PC-3 (cell line): ENCODE measurements around the gene ARAF. TPM values are rescaled to one million over a fixed set of nuclear protein-coding genes. Genes with fewer than 3 reads are reported as not detected.

Experiments used
- ATAC-seq: fragments of 200-7000 bp; cut with Tn5 transposase; 2 replicates; pipeline ENCODE4 v1.9.1; 2020; ENCODE audit warnings: mild to moderate bottlenecking, moderate library complexity
- BruUV-seq: library from RNA; stranded (reverse); fragments of 400-500 nt; replicated peaks from 2 replicates; lab custom pipeline; 2021; lab: Mats Ljungman, UMichigan
- CTCF ChIA-PET: fragments of 300-600 bp; sonication (Branson Sonifier 250); formaldehyde crosslinking; loops from one replicate; lab custom pipeline; 2022; ENCODE audit warnings: antibody characterized with exemption; lab: Charles Lee
- POLR2A ChIA-PET: fragments of 300-600 bp; sonication (Branson Sonifier 250); formaldehyde crosslinking; loops from one replicate; lab custom pipeline; 2022; ENCODE audit warnings: antibody characterized with exemption; ENCODE audit not compliant: unreplicated experiment; lab: Charles Lee
- DNase-seq: peaks from one replicate; pipeline ENCODE4 v3.0.0-alpha.2; 2015
- H2AFZ ChIP-seq: fragments of 300-600 bp; sonication (generic); 2 replicates; pipeline ENCODE4 v1.6.0; 2016; ENCODE audit warnings: antibody characterized with exemption, low read length
- H3F3A ChIP-seq: fragments of 300-600 bp; sonication (generic); one replicate; pipeline ENCODE4 v1.6.0; 2017; ENCODE audit warnings: antibody characterized with exemption, low read length, control low read depth, mild to moderate bottlenecking; ENCODE audit not compliant: unreplicated experiment
- H3K27ac ChIP-seq: fragments of 300-600 bp; sonication (generic); 2 replicates; pipeline ENCODE4 v1.5.1; 2016; ENCODE audit warnings: mild to moderate bottlenecking, low read length
- H3K27me3 ChIP-seq: fragments of 300-600 bp; sonication (generic); 2 replicates; pipeline ENCODE4 v1.6.1; 2016; ENCODE audit warnings: low read length, mixed read lengths
- H3K36me3 ChIP-seq: fragments of 300-600 bp; sonication (generic); 2 replicates; pipeline ENCODE4 v1.6.1; 2016; ENCODE audit warnings: low read depth, mixed run types, low read length, mixed read lengths
- H3K4me1 ChIP-seq: fragments of 300-600 bp; sonication (generic); 2 replicates; pipeline ENCODE4 v1.5.1; 2016; ENCODE audit warnings: low read length; ENCODE audit not compliant: insufficient read depth
- H3K4me2 ChIP-seq: fragments of 300-600 bp; sonication (generic); 2 replicates; pipeline ENCODE4 v1.6.0; 2016; ENCODE audit warnings: low read length
- H3K4me3 ChIP-seq: fragments of 300-600 bp; sonication (generic); 2 replicates; pipeline ENCODE4 v1.5.1; 2016; ENCODE audit warnings: mild to moderate bottlenecking, low read length, mixed read lengths
- H3K79me2 ChIP-seq: fragments of 300-600 bp; sonication (generic); 2 replicates; pipeline ENCODE4 v1.6.1; 2017; ENCODE audit warnings: low read length, mixed read lengths
- H3K9ac ChIP-seq: fragments of 300-600 bp; sonication (generic); 2 replicates; pipeline ENCODE4 v1.6.0; 2016; ENCODE audit warnings: mild to moderate bottlenecking, low read length
- H3K9me2 ChIP-seq: fragments of 300-600 bp; sonication (generic); replicated peaks from 2 replicates; pipeline ENCODE4 v1.6.1; 2016; ENCODE audit warnings: mixed run types, low read length, mixed read lengths
- H3K9me3 ChIP-seq: fragments of 300-600 bp; sonication (generic); 2 replicates; pipeline ENCODE4 v1.6.1; 2016; ENCODE audit warnings: low read length, mixed read lengths
- H4K20me1 ChIP-seq: fragments of 300-600 bp; sonication (generic); 2 replicates; pipeline ENCODE4 v1.6.1; 2016; ENCODE audit warnings: low read length, mixed read lengths
- CTCF ChIP-seq: fragments of 300-600 bp; sonication (generic); conservative IDR thresholded peaks from 2 replicates; pipeline ENCODE4 v1.5.1; 2017; ENCODE audit warnings: antibody characterized with exemption, low read depth, mild to moderate bottlenecking, low read length
- EZH2 ChIP-seq: fragments of 300-600 bp; sonication (generic); IDR thresholded peaks from one replicate; pipeline ENCODE4 v1.6.1; 2017; ENCODE audit warnings: antibody characterized with exemption, mild to moderate bottlenecking, low read length; ENCODE audit not compliant: unreplicated experiment
- EZH2phosphoT487 ChIP-seq: fragments of 300-600 bp; sonication (generic); IDR thresholded peaks from 2 replicates; pipeline ENCODE4 v1.6.1; 2018; ENCODE audit warnings: mild to moderate bottlenecking, antibody characterized with exemption, low read length, borderline replicate concordance
- intact Hi-C: fragments of 100-400 bp; cut with micrococcal nuclease; formaldehyde crosslinking; loops from 2 replicates; pipeline ENCODE4 v1.9.0; 2023
- total RNA-seq: library from RNA; depleted of rRNA; stranded (reverse); fragments of >200 nt; gene quantifications from 2 replicates; pipeline ENCODE4 v1.2.3, GENCODE V29; 2014

ARAF gene
- total RNA-seq, 1 experiment from 2014 or later = 52.6 TPM

- POLR2A ChIA-PET = interaction anchor here (0.8 kb wide), 1 partner anchor 13 kb away, joined by 3 read pairs; no protein-coding TSS in a partner anchor
- Histone ChIP-seq H3F3A (peaks cover 5% of the 10 kb centered on the region), H3K79me2 (no peaks in the 10 kb centered on the region), H3K27ac (peak overlapping the region; percentile 64), H3K9me3 (no peaks in the 10 kb centered on the region), H3K4me1 (peaks cover 41% of the 10 kb centered on the region), H3K36me3 (no peaks in the 10 kb centered on the region), H3K4me3 (no peak overlapping the region), H3K27me3 (no peaks in the 10 kb centered on the region), H4K20me1 (no peaks in the 10 kb centered on the region), H3K9me2 (no peaks in the 10 kb centered on the region), H3K4me2 (peak overlapping the region; percentile 32), H2AFZ (no peak overlapping the region), H3K9ac (peak overlapping the region; percentile 31; the same call in 1 of the 2 replicates)
- ATAC-seq = peak; percentile 18; the same call in 1 of the 2 replicates
- no TSS peak for BruUV-seq
- TF ChIP-seq CTCF (no peak), EZH2 (no peak), EZH2phosphoT487 (no peak)
- intact Hi-C loops = no loop called here
- CTCF ChIA-PET = no interaction called here
- peak; percentile 67 for DNase-seq
Measured at GRCh38 chrX:47514533-47515235, 46.3 kb upstream of the ARAF start.

GRCh38 chrX:47515941-47516665 lies 44.9 kb upstream of the ARAF start:
- ChIA-PET CTCF (no interaction called here), POLR2A (no interaction called here)
- no peaks in the 10 kb centered on the region for H3K36me3 ChIP-seq
- H3K27me3 ChIP-seq = no peaks in the 10 kb centered on the region
- H2AFZ ChIP-seq = no peak overlapping the region
- H4K20me1 ChIP-seq = no peaks in the 10 kb centered on the region
- peak; percentile 76 for ATAC-seq
- peaks cover 41% of the 10 kb centered on the region for H3K4me1 ChIP-seq
- no peaks in the 10 kb centered on the region for H3K79me2 ChIP-seq
- no TSS peak for BruUV-seq
- no peak overlapping the region for H3K9ac ChIP-seq
- H3K9me3 ChIP-seq = no peaks in the 10 kb centered on the region
- peaks cover 5% of the 10 kb centered on the region for H3F3A ChIP-seq
- no peak overlapping the region; the same call in 1 of the 2 replicates for H3K4me2 ChIP-seq
- DNase-seq = peak; percentile 80
- no peak for TF ChIP-seq EZH2phosphoT487
- TF ChIP-seq CTCF = no peak
- TF ChIP-seq EZH2 = no peak
- intact Hi-C loops = no loop called here
- H3K27ac ChIP-seq = peak overlapping the region; percentile 71
- H3K4me3 ChIP-seq = no peak overlapping the region
- H3K9me2 ChIP-seq = no peaks in the 10 kb centered on the region

GRCh38 chrX:47518144-47518543 lies 42.9 kb upstream of the ARAF start:
- Histone ChIP-seq H3K9ac (no peak overlapping the region), H3K4me1 (peaks cover 41% of the 10 kb centered on the region), H3K9me2 (no peaks in the 10 kb centered on the region), H3F3A (peaks cover 5% of the 10 kb centered on the region), H3K9me3 (no peaks in the 10 kb centered on the region), H3K4me2 (no peak overlapping the region), H2AFZ (no peak overlapping the region), H3K36me3 (no peaks in the 10 kb centered on the region), H3K27ac (peak overlapping the region; percentile 62), H3K4me3 (no peak overlapping the region), H4K20me1 (no peaks in the 10 kb centered on the region), H3K79me2 (no peaks in the 10 kb centered on the region), H3K27me3 (no peaks in the 10 kb centered on the region)
- TF ChIP-seq EZH2phosphoT487 (no peak), CTCF (no peak), EZH2 (no peak)
- POLR2A ChIA-PET = no interaction called here
- intact Hi-C loops = no loop called here
- CTCF ChIA-PET = no interaction called here
- peak; percentile 54 for DNase-seq
- BruUV-seq = no TSS peak
- peak; percentile 46 for ATAC-seq
